Stimulated activated CD4-positive, alpha-beta T cell treated with anti-CD3 and anti-CD28 coated beads, TNF-alpha, amount 100 ng/mL, for 24 hours (primary cell): ENCODE data around the gene CD38.
A peak's percentile ranks its signal among the peaks of the same experiment; 100 is the strongest.
"Not testable (repeated sequence)": the region's sequence is repeated elsewhere in the genome, so short reads cannot be mapped to it uniquely, and the experiment has no call there.

ENCODE experiments used
- DNase-seq, 3 experiments: peaks; one replicate each; pipeline ENCODE4 v3.0.0-alpha.2; 2020; ENCODE audit warnings: low read depth in 3 of 3

The CD38 gene

GRCh38 chr4:15778289-15779241 is at the start of gene CD38:
Gene CD38, plus strand, starts transcription at chr4:15778328. Its CDS starts 87 bp downstream, at chr4:15778415.
- peak; percentile 21 to 55 (median 34) for DNase-seq

- peak in 1 of 3 experiments; percentile 18 for DNase-seq
Observed at GRCh38 chr4:15729910-15730533, 48.1 kb upstream of the CD38 start.

- not testable (repeated sequence) for DNase-seq
Observed at GRCh38 chr4:15733061-15733460, 45.1 kb upstream of the CD38 start.

GRCh38 chr4:15735536-15735935 is 42.6 kb upstream of the CD38 start:
- no peak for DNase-seq

- DNase-seq = no peak
Observed at GRCh38 chr4:15736514-15737050, 41.5 kb upstream of the CD38 start.

GRCh38 chr4:15737255-15737654 is 40.9 kb upstream of the CD38 start:
- DNase-seq = no peak

- DNase-seq = no peak
Observed at GRCh38 chr4:15738877-15739276, 39.3 kb upstream of the CD38 start.

- no peak for DNase-seq
Observed at GRCh38 chr4:15740764-15741404, 37.2 kb upstream of the CD38 start.

GRCh38 chr4:15742083-15742582 is 36.0 kb upstream of the CD38 start:
- no peak for DNase-seq

- no peak for DNase-seq
Observed at GRCh38 chr4:15742637-15743036, 35.5 kb upstream of the CD38 start.

- DNase-seq = no peak
Observed at GRCh38 chr4:15744016-15744545, 34.0 kb upstream of the CD38 start.

GRCh38 chr4:15746110-15746509 is 32.0 kb upstream of the CD38 start:
- DNase-seq = no peak

- DNase-seq = no peak
Observed at GRCh38 chr4:15749001-15749400, 29.1 kb upstream of the CD38 start.

- no peak for DNase-seq
Observed at GRCh38 chr4:15751153-15751552, 27.0 kb upstream of the CD38 start.

GRCh38 chr4:15753081-15753480 is 25.0 kb upstream of the CD38 start:
- DNase-seq = no peak

GRCh38 chr4:15753786-15754185 is 24.3 kb upstream of the CD38 start:
- no peak for DNase-seq

- DNase-seq = peak in 2 of 3 experiments; percentile 22 to 29
Observed at GRCh38 chr4:15754323-15754722, 23.8 kb upstream of the CD38 start.

GRCh38 chr4:15755321-15756155 is 22.6 kb upstream of the CD38 start:
- peak in 1 of 3 experiments; percentile 54 for DNase-seq

GRCh38 chr4:15756361-15756861 is 21.7 kb upstream of the CD38 start:
- DNase-seq = peak; percentile 47 to 72 (median 66)

- DNase-seq = no peak
Observed at GRCh38 chr4:15757054-15757453, 21.1 kb upstream of the CD38 start.

GRCh38 chr4:15758294-15758693 is 19.8 kb upstream of the CD38 start:
- no peak for DNase-seq
